Body of pancreas (tissue), 4 donors: ENCODE results near the gene ANKRD10.

Experiments used
- POLR2A ChIP-seq, 3 donors: fragments of 450-650 bp; IDR thresholded peaks; one replicate each; pipeline ENCODE4 v1.6.1; 2016; ENCODE audit warnings: antibody characterized with exemption in 3 of 3, mild to moderate bottlenecking in 2 of 3
- TF ChIP-seq, protein P1 (sequence below), 7 experiments: fragments of 450-650 bp in 4 of 7; fragments of 200-600 bp in 3 of 7; sonication (generic) in 3 of 7; IDR thresholded peaks; one replicate each; pipeline ENCODE4 v1.5.1; 2016 to 2019; ENCODE audit warnings: antibody characterized with exemption in 7 of 7

DNA sequence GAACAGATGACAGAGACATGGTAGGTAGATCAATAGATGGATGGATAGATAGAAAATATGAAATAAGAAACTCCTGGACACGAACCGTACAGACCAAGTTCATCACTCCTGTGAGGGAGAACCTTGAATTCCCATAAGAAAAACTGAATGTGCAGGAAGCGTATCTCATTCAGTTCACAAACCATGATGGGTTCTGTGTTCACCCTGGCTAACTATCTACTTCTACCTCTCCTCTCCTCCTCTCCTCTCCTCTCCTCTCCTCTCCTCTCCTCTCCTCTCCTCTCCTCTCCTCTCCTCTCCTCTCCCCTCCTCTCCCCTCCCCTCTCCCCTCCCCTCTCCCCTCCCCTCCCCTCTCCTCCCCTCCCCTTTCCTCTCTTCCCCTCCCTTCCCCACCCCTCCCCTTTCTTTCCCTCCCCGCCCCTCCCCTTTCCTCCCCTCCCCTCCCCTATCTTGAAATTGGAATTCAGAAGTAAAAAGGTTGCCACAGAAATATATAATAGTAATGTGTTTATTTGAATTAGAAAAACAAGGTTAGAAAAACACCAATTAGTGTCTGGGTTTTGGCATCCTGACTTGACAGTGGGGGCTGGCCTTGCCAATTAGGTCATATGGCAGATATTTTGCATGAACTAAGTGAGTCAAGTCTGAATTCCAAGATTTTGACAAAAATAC lies 75.9 kb downstream of the ANKRD10 start:
- TF ChIP-seq, protein P1, sequence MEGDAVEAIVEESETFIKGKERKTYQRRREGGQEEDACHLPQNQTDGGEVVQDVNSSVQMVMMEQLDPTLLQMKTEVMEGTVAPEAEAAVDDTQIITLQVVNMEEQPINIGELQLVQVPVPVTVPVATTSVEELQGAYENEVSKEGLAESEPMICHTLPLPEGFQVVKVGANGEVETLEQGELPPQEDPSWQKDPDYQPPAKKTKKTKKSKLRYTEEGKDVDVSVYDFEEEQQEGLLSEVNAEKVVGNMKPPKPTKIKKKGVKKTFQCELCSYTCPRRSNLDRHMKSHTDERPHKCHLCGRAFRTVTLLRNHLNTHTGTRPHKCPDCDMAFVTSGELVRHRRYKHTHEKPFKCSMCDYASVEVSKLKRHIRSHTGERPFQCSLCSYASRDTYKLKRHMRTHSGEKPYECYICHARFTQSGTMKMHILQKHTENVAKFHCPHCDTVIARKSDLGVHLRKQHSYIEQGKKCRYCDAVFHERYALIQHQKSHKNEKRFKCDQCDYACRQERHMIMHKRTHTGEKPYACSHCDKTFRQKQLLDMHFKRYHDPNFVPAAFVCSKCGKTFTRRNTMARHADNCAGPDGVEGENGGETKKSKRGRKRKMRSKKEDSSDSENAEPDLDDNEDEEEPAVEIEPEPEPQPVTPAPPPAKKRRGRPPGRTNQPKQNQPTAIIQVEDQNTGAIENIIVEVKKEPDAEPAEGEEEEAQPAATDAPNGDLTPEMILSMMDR (IDR thresholded peaks at IDR 0.05): no peak
- no peak for TF ChIP-seq POLR2A (IDR thresholded peaks at IDR 0.05)
